ENCODE data around the gene WDR87.

Gene WDR87

DNA sequence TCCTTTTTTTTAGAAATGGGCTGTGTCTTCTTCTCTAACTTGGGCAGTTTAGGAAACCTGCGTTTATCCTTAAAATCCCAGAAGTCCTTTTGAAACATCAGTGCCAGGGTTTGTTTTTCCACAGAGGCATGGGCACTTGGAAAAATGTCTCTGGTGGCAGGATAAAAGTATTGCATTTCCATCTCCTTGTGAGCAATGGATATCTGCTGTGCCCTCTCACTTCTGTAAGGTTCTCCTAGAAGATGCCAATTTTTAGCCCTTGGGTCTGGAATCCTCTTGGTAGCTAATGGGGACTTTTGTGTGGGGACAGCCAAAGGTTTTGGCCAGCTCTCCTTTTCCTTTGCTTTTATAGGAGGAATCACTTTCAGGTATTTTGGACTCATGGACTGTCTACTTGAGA, 21.0 kb downstream of the WDR87 start:
- DNase-seq = no peak
- peaks cover 46% of the 10 kb centered on the region for H3K9me3 Mint-ChIP-seq
- no peak overlapping the region for H3K4me3 Mint-ChIP-seq
- peaks cover 8% of the 10 kb centered on the region for H3K27me3 Mint-ChIP-seq (ENCODE audit: low read depth, poor library complexity)
- no peaks in the 10 kb centered on the region for H3K4me1 Mint-ChIP-seq
- H3K36me3 Mint-ChIP-seq (ENCODE audit: low read depth) = no peaks in the 10 kb centered on the region
- H3K27ac Mint-ChIP-seq = no peak overlapping the region
- TF ChIP-seq, protein P1, sequence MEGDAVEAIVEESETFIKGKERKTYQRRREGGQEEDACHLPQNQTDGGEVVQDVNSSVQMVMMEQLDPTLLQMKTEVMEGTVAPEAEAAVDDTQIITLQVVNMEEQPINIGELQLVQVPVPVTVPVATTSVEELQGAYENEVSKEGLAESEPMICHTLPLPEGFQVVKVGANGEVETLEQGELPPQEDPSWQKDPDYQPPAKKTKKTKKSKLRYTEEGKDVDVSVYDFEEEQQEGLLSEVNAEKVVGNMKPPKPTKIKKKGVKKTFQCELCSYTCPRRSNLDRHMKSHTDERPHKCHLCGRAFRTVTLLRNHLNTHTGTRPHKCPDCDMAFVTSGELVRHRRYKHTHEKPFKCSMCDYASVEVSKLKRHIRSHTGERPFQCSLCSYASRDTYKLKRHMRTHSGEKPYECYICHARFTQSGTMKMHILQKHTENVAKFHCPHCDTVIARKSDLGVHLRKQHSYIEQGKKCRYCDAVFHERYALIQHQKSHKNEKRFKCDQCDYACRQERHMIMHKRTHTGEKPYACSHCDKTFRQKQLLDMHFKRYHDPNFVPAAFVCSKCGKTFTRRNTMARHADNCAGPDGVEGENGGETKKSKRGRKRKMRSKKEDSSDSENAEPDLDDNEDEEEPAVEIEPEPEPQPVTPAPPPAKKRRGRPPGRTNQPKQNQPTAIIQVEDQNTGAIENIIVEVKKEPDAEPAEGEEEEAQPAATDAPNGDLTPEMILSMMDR (IDR thresholded peaks at IDR 0.05) = no peak

DNA sequence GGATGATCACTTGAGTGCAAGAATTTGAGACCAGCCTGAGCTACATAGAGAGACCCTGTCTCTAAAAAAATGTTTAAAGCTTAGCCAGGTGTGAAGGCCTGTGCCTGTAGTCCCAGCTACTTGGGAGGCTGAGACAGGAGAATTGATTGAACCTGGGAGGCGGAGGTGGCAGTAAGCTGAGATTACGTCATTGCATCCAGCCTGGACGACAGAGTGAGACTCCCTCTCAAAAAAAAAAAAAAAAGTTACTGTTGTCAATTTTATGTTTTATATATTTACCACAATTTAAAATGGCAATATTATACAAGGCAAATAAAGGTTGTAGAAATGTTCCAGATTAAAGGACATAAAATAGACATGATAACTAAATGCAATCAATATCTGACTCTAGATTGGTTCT, 29.2 kb downstream of the WDR87 start:
- Mint-ChIP-seq H3K4me3 (no peak overlapping the region), H3K4me1 (peaks cover 15% of the 10 kb centered on the region), H3K9me3 (peaks cover 64% of the 10 kb centered on the region), H3K27me3 (ENCODE audit: low read depth, poor library complexity) (no peaks in the 10 kb centered on the region), H3K27ac (no peak overlapping the region), H3K36me3 (ENCODE audit: low read depth) (peaks cover 5% of the 10 kb centered on the region)
- no peak for DNase-seq
- TF ChIP-seq, protein P1 (IDR thresholded peaks at IDR 0.05) = no peak

DNA sequence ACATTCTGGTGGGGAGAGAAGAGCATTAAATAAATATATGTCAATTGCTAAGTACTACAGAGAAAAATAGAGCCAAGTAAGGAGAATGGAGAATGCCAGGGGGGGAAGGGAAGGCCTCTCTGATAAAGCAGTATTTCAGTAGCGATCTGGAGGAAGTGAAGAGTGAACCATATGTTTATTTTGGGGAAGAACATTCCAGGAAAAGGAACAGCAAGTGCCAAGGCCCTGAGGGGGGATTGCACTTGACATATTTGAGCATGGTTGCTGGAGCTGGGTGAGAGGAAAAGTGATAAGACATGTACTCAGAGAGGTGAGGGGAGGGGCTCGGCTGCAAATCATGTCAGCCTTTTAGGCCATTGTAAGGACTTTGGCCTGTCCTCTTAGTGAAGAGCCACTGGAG, 30.4 kb downstream of the WDR87 start:
- peaks cover 64% of the 10 kb centered on the region for H3K9me3 Mint-ChIP-seq
- no peak overlapping the region for H3K27ac Mint-ChIP-seq
- H3K4me1 Mint-ChIP-seq = peaks cover 15% of the 10 kb centered on the region
- TF ChIP-seq, protein P1 (IDR thresholded peaks at IDR 0.05) = no peak
- H3K4me3 Mint-ChIP-seq = no peak overlapping the region
- H3K27me3 Mint-ChIP-seq (ENCODE audit: low read depth, poor library complexity) = no peaks in the 10 kb centered on the region
- DNase-seq = no peak
- H3K36me3 Mint-ChIP-seq (ENCODE audit: low read depth) = peaks cover 5% of the 10 kb centered on the region

DNA sequence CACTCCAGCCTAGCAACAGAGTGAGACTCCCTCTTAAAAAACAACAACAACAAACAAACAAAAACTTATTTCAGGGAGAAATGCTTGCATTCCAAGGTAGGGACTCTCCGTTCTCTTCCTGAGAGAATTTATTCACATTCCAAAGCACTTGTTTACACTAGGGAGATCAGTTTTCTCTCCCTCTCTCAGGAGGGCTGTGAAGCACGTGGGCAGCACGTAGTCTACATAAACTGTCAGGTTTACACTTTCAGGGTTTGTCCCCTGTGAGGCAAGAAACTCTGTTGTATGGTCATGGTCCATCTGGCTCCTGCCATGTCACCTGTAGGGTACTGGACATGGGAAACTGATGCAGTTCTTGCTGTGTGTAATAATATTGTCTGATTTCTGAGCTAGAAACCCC, 31.6 kb downstream of the WDR87 start:
- TF ChIP-seq, protein P1 (IDR thresholded peaks at IDR 0.05) = no peak
- H3K36me3 Mint-ChIP-seq (ENCODE audit: low read depth) = peaks cover 11% of the 10 kb centered on the region
- H3K27me3 Mint-ChIP-seq (ENCODE audit: low read depth, poor library complexity) = no peaks in the 10 kb centered on the region
- peak overlapping the region; percentile 88 for H3K27ac Mint-ChIP-seq
- peaks cover 71% of the 10 kb centered on the region for H3K9me3 Mint-ChIP-seq
- DNase-seq = no peak
- H3K4me3 Mint-ChIP-seq = peak overlapping the region; percentile 25
- peaks cover 15% of the 10 kb centered on the region for H3K4me1 Mint-ChIP-seq

DNA sequence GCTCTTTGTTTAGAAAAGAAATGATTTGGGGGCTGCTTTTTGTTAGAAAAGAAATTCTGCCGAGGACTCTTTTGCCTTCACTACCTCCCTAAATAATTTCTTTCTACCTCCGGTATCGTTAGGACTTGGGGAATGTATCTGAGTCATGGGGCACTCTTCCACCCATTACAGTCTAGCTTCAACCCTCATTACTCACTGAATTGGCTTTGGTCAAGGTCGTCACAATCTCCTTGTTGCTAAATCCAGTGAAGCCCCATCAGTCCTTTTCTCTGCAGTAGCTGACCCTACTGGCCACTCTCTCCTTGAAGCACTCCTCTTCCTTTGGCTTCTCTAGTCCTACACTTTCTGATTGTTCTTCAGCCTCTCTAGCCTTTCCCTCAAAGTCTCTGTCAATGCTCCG, 34.0 kb downstream of the WDR87 start:
- TF ChIP-seq, protein P1 (IDR thresholded peaks at IDR 0.05) = no peak
- Mint-ChIP-seq H3K4me3 (no peak overlapping the region), H3K27ac (no peak overlapping the region), H3K36me3 (ENCODE audit: low read depth) (peaks cover 14% of the 10 kb centered on the region), H3K9me3 (peaks cover 80% of the 10 kb centered on the region), H3K4me1 (peaks cover 15% of the 10 kb centered on the region), H3K27me3 (ENCODE audit: low read depth, poor library complexity) (no peaks in the 10 kb centered on the region)
- DNase-seq = no peak

DNA sequence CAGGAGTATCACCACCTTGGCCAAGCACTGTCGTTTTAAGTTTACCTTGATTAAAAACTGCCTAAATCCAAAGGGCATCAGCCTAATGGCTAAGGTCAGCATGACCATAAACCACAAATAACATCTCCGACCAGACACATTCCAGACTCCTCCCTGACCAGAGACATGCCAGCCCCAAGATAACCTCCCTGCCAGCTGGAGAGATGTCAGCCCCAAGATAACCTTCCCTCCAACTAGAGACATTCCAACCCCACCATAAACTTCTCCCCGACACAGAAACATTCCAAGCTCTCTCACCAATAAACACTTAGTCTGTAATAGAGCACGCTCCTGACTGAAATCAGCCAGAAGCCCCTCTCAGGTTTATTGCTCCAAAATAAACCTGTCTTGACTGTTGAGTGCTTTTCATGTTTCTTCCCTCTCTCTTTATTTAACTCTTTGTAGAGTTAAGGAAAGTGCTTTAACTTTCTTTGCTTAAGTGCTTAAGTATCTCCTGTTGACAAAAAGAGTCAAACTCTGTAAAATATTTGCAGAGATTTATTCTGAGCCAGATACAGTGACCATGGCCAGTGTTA, 36.5 kb downstream of the WDR87 start:
- H3K27ac Mint-ChIP-seq = no peak overlapping the region
- peaks cover 14% of the 10 kb centered on the region for H3K36me3 Mint-ChIP-seq (ENCODE audit: low read depth)
- TF ChIP-seq, protein P1 (IDR thresholded peaks at IDR 0.05) = no peak
- peaks cover 71% of the 10 kb centered on the region for H3K9me3 Mint-ChIP-seq
- H3K4me1 Mint-ChIP-seq = peaks cover 9% of the 10 kb centered on the region
- peaks cover 5% of the 10 kb centered on the region for H3K27me3 Mint-ChIP-seq (ENCODE audit: low read depth, poor library complexity)
- DNase-seq = no peak
- no peak overlapping the region for H3K4me3 Mint-ChIP-seq
